ENCODE results near the gene TMEM14A.
"Not testable (repeated sequence)": the region's sequence is repeated elsewhere in the genome, so short reads cannot be mapped to it uniquely, and the experiment has no call there.

DNA sequence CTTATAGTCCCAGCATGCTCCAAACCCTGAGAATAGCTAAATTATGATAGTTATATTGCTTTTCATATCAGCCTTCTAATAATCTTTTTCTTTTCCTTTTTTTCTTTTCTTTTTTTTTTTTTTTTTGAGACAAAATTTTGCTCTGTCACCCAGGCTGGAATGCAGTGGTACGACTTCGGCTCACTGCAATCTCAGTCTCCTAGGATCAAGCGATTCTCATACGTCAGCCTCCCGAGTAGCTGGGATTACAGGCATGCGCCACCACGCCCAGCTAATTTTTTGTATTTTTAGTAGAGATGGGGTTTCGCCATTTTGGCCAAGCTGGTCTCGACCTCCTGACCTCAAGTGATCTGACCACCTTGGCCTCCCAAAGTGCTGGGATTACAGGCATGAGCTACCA lies 43.8 kb downstream of the TMEM14A start:
- TF ChIP-seq, protein P1, sequence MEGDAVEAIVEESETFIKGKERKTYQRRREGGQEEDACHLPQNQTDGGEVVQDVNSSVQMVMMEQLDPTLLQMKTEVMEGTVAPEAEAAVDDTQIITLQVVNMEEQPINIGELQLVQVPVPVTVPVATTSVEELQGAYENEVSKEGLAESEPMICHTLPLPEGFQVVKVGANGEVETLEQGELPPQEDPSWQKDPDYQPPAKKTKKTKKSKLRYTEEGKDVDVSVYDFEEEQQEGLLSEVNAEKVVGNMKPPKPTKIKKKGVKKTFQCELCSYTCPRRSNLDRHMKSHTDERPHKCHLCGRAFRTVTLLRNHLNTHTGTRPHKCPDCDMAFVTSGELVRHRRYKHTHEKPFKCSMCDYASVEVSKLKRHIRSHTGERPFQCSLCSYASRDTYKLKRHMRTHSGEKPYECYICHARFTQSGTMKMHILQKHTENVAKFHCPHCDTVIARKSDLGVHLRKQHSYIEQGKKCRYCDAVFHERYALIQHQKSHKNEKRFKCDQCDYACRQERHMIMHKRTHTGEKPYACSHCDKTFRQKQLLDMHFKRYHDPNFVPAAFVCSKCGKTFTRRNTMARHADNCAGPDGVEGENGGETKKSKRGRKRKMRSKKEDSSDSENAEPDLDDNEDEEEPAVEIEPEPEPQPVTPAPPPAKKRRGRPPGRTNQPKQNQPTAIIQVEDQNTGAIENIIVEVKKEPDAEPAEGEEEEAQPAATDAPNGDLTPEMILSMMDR (IDR thresholded peaks at IDR 0.05; ENCODE audit: low read depth, low read length), result not testable (repeated sequence)
- not testable (repeated sequence) for TF ChIP-seq EZH2phosphoT487 (IDR thresholded peaks at IDR 0.05; ENCODE audit: low read depth)

All from OCI-LY3 (cell line).